GM12892 (cell line): Measurements from ENCODE around the gene MYOM1.

ENCODE experiments used
- DNase-seq: peaks from one replicate; pipeline ENCODE4 v3.0.0; 2011; ENCODE audit not compliant: insufficient read length
- FAIRE-seq: peaks from 2 replicates; lab custom pipeline; 2011; peaks lifted over from hg19 to GRCh38; lab: Jason Lieb, UNC
- POLR2A ChIP-seq: IDR thresholded peaks from 2 replicates; pipeline ENCODE4 v1.6.1; 2011; ENCODE audit warnings: low read depth, low read length, control low read depth
- POLR2AphosphoS5 ChIP-seq: IDR thresholded peaks from 2 replicates; pipeline ENCODE4 v1.6.1; 2011; ENCODE audit warnings: low read depth, low read length, control low read depth
- TAF1 ChIP-seq: IDR thresholded peaks from 2 replicates; pipeline ENCODE4 v1.6.1; 2011; ENCODE audit warnings: low read depth, mild to moderate bottlenecking, control low read depth, low read length, borderline replicate concordance

The MYOM1 gene

GRCh38 chr18:3152294-3152693, 67.5 kb downstream of the MYOM1 start:
- TF ChIP-seq POLR2A (no peak), POLR2AphosphoS5 (no peak), TAF1 (no peak)
- FAIRE-seq (no peak), DNase-seq (no peak)

GRCh38 chr18:3151399-3152264, 68.1 kb downstream of the MYOM1 start:
- FAIRE-seq: peak; percentile 58
- TF ChIP-seq POLR2AphosphoS5: no peak
- DNase-seq: peak; percentile 37

GRCh38 chr18:3150688-3151087, 69.1 kb downstream of the MYOM1 start:
- TF ChIP-seq POLR2AphosphoS5 (no peak), POLR2A (no peak), TAF1 (no peak)
- no peak for DNase-seq
- no peak for FAIRE-seq

- DNase-seq: no peak
- no peak for FAIRE-seq
- TF ChIP-seq POLR2A (no peak), TAF1 (no peak), POLR2AphosphoS5 (no peak)
These were observed 69.5 kb downstream of the MYOM1 start for GRCh38 chr18:3150274-3150673.

- FAIRE-seq (no peak), DNase-seq (no peak)
- TF ChIP-seq POLR2A: no peak
- no peak for TF ChIP-seq POLR2AphosphoS5
- no peak for TF ChIP-seq TAF1
These were observed 70.7 kb downstream of the MYOM1 start for GRCh38 chr18:3148930-3149535.

GRCh38 chr18:3147935-3148554, 71.7 kb downstream of the MYOM1 start:
- DNase-seq (no peak), FAIRE-seq (no peak)
- TF ChIP-seq POLR2A: no peak

GRCh38 chr18:3140986-3141639, 78.7 kb downstream of the MYOM1 start:
- no peak for DNase-seq
- no peak for TF ChIP-seq TAF1
- no peak for TF ChIP-seq POLR2AphosphoS5
- no peak for TF ChIP-seq POLR2A
- no peak for FAIRE-seq

GRCh38 chr18:3140342-3140741, 79.4 kb downstream of the MYOM1 start:
- DNase-seq: no peak

GRCh38 chr18:3139406-3139805, 80.4 kb downstream of the MYOM1 start:
- FAIRE-seq (no peak), DNase-seq (no peak)
- TF ChIP-seq POLR2A (no peak), TAF1 (no peak)

More at GRCh38 chr18:3140342-3140741, 79.4 kb downstream of the MYOM1 start:
- TF ChIP-seq POLR2AphosphoS5: no peak
- TF ChIP-seq TAF1: no peak
- no peak for TF ChIP-seq POLR2A
- FAIRE-seq: no peak

GRCh38 chr18:3138274-3138975, 81.3 kb downstream of the MYOM1 start:
- no peak for FAIRE-seq
- TF ChIP-seq POLR2AphosphoS5 (no peak), TAF1 (no peak), POLR2A (no peak)
- no peak for DNase-seq

- no peak for DNase-seq
- no peak for TF ChIP-seq POLR2A
- no peak for TF ChIP-seq POLR2AphosphoS5
- TF ChIP-seq TAF1: no peak
- FAIRE-seq: no peak
These were observed 84.2 kb downstream of the MYOM1 start for GRCh38 chr18:3135536-3135935.

- TF ChIP-seq TAF1: no peak
- TF ChIP-seq POLR2A: no peak
- no peak for TF ChIP-seq POLR2AphosphoS5
- FAIRE-seq (no peak), DNase-seq (no peak)
These were observed 87.1 kb downstream of the MYOM1 start for GRCh38 chr18:3132700-3133099.
